HG03135 (cell line): ENCODE measurements around the gene DOK6.

Experiments
- ATAC-seq: cut with Tn5 transposase; IDR thresholded peaks from one replicate; pipeline ENCODE4 v1.9.1; 2021; ENCODE audit warnings: mild to moderate bottlenecking, moderate library complexity; ENCODE audit not compliant: unreplicated experiment

Gene DOK6

GRCh38 chr18:69432847-69433246, 32.2 kb downstream of the DOK6 start:
- ATAC-seq: no peak

- no peak for ATAC-seq
These were observed 34.3 kb downstream of the DOK6 start for GRCh38 chr18:69435000-69435399.

- no peak for ATAC-seq
These were observed 43.5 kb downstream of the DOK6 start for GRCh38 chr18:69444221-69444620.

- no peak for ATAC-seq
These were observed 47.2 kb downstream of the DOK6 start for GRCh38 chr18:69447886-69448285.

GRCh38 chr18:69455125-69455524, 54.4 kb downstream of the DOK6 start:
- ATAC-seq: no peak

GRCh38 chr18:69469444-69469919, 68.8 kb downstream of the DOK6 start:
- no peak for ATAC-seq

- ATAC-seq: no peak
These were observed 79.8 kb downstream of the DOK6 start for GRCh38 chr18:69480460-69480859.

GRCh38 chr18:69483574-69483973, 82.9 kb downstream of the DOK6 start:
- no peak for ATAC-seq

- no peak for ATAC-seq
These were observed 84.2 kb downstream of the DOK6 start for GRCh38 chr18:69484699-69485396.

- ATAC-seq: no peak
These were observed 87.1 kb downstream of the DOK6 start for GRCh38 chr18:69487488-69488394.

GRCh38 chr18:69490072-69490471, 89.4 kb downstream of the DOK6 start:
- ATAC-seq: no peak

GRCh38 chr18:69490813-69491212, 90.1 kb downstream of the DOK6 start:
- ATAC-seq: no peak

GRCh38 chr18:69491576-69491975, 90.9 kb downstream of the DOK6 start:
- ATAC-seq: no peak

GRCh38 chr18:69492861-69493260, 92.2 kb downstream of the DOK6 start:
- ATAC-seq: no peak

- ATAC-seq: no peak
These were observed 94.2 kb downstream of the DOK6 start for GRCh38 chr18:69494841-69495240.

GRCh38 chr18:69495338-69495737, 94.7 kb downstream of the DOK6 start:
- no peak for ATAC-seq

- ATAC-seq: no peak
These were observed 95.3 kb downstream of the DOK6 start for GRCh38 chr18:69495841-69496533.

- no peak for ATAC-seq
These were observed 118.3 kb downstream of the DOK6 start for GRCh38 chr18:69518989-69519388.

- ATAC-seq: no peak
These were observed 122.9 kb downstream of the DOK6 start for GRCh38 chr18:69523582-69523981.

- no peak for ATAC-seq
These were observed 127.7 kb downstream of the DOK6 start for GRCh38 chr18:69528435-69528834.

- ATAC-seq: no peak
These were observed 128.5 kb downstream of the DOK6 start for GRCh38 chr18:69529151-69529550.
